ENCODE results near the gene ASCL1. TPM values are rescaled to one million over a fixed set of nuclear protein-coding genes. Genes with fewer than 3 reads are reported as not detected.

ASCL1 gene
- total and polyA plus RNA-seq, 2 of the 13 experiments (the other 11 are each of a cell fraction or from before 2014, with no cell fraction given), result not detected

DNA sequence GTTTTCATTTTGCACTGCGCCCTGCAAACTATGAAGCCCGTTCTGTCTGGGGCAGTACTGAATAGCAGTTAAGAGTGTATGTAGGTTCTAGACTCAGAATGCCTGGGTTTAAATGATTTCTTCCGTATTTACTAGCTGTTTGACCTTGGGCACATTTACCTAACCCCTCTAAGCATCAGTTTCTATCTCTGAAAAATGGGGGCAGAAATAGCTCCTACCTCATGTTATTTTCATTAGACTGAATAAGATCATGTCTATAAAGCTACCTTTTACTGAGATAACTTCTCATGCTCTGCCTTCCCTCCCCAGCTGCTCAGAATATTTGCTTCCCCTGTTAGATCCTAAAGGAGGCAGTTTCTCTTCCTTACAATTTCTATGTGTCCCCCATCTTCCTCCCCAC is 46.2 kb upstream of the ASCL1 start:
- no peak for FAIRE-seq
- POLR2A ChIA-PET, result interaction anchor here (1.1 to 3.4 kb wide), 3 partner anchors 9 to 26 kb away, joined by 3 to 22 read pairs (median 5); no protein-coding TSS in a partner anchor
- in situ Hi-C loops (cut with HindIII; ENCODE audit: extremely low pct_ligation_motif_present, low pct_unique_long_range_greater_than_20kb), result no loop called here

More for the DNA sequence above, 46.2 kb upstream of the ASCL1 start:
- DNase-seq (ENCODE audit: low spot score) (no peak), ATAC-seq (no peak)
- BruUV-seq (replicated peaks), result no TSS peak
- WGBS (ENCODE audit: low lambda C conversion rate), result 80% methylated on average over 3 of the region's 3 CpGs
- no peaks in the 10 kb centered on the region for H3K27me3 ChIP-seq (ENCODE audit: control insufficient read depth in 1 of 2, insufficient read depth in 2 of 2, low read length in 2 of 2)
- no peak overlapping the region; the same call in 1 of the 2 replicates for H3K9ac ChIP-seq (ENCODE audit: insufficient read depth, low read depth, low read length)
- H3K27ac ChIP-seq (ENCODE audit: extremely low read length, insufficient read depth, low read length), result peak overlapping the region; percentile 24
- no peak overlapping the region for H2AFZ ChIP-seq (ENCODE audit: low read length)
- no peak overlapping the region for H3K4me3 ChIP-seq (replicated peaks in 1 of 3; ENCODE audit: insufficient read depth in 1 of 3, low read depth in 2 of 3, low read length in 3 of 3)
- H3K4me2 ChIP-seq (ENCODE audit: low read depth, low read length), result peak overlapping the region; percentile 44; the same call in 1 of the 2 replicates
- peaks cover 10 to 16% of the 10 kb centered on the region in 2 experiments for H3K36me3 ChIP-seq (replicated peaks in 1 of 2; ENCODE audit: control insufficient read depth in 1 of 2, insufficient read depth in 2 of 2, low read length in 2 of 2)
- TF ChIP-seq MIXL1 (CRISPR knock-in tag; IDR thresholded peaks at IDR 0.05) (no peak), RBFOX2 (IDR thresholded peaks at IDR 0.05; ENCODE audit: low read depth, low read length) (peak; percentile 57), MED13 (CRISPR knock-in tag; IDR thresholded peaks at IDR 0.05) (no peak), AGO2 (optimal IDR thresholded peaks at IDR 0.05; ENCODE audit: low read depth, low read length) (peak; percentile 36), RFX1 (IDR thresholded peaks at IDR 0.05) (no peak), POGZ (CRISPR knock-in tag; IDR thresholded peaks at IDR 0.05) (no peak), ZNF629 (CRISPR knock-in tag; conservative IDR thresholded peaks at IDR 0.05) (peak; percentile 51; the same call in 1 of the 2 replicates)
- TF ChIP-seq, protein P1, sequence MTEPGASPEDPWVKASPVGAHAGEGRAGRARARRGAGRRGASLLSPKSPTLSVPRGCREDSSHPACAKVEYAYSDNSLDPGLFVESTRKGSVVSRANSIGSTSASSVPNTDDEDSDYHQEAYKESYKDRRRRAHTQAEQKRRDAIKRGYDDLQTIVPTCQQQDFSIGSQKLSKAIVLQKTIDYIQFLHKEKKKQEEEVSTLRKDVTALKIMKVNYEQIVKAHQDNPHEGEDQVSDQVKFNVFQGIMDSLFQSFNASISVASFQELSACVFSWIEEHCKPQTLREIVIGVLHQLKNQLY (CRISPR knock-in tag; IDR thresholded peaks at IDR 0.05), result no peak
- TF ChIP-seq, protein P2, sequence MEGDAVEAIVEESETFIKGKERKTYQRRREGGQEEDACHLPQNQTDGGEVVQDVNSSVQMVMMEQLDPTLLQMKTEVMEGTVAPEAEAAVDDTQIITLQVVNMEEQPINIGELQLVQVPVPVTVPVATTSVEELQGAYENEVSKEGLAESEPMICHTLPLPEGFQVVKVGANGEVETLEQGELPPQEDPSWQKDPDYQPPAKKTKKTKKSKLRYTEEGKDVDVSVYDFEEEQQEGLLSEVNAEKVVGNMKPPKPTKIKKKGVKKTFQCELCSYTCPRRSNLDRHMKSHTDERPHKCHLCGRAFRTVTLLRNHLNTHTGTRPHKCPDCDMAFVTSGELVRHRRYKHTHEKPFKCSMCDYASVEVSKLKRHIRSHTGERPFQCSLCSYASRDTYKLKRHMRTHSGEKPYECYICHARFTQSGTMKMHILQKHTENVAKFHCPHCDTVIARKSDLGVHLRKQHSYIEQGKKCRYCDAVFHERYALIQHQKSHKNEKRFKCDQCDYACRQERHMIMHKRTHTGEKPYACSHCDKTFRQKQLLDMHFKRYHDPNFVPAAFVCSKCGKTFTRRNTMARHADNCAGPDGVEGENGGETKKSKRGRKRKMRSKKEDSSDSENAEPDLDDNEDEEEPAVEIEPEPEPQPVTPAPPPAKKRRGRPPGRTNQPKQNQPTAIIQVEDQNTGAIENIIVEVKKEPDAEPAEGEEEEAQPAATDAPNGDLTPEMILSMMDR (CRISPR knock-in tag; IDR thresholded peaks at IDR 0.05), result no peak
- TF ChIP-seq, protein P3, sequence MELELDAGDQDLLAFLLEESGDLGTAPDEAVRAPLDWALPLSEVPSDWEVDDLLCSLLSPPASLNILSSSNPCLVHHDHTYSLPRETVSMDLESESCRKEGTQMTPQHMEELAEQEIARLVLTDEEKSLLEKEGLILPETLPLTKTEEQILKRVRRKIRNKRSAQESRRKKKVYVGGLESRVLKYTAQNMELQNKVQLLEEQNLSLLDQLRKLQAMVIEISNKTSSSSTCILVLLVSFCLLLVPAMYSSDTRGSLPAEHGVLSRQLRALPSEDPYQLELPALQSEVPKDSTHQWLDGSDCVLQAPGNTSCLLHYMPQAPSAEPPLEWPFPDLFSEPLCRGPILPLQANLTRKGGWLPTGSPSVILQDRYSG (CRISPR knock-in tag; IDR thresholded peaks at IDR 0.05), result no peak
- H4K20me1 ChIP-seq (ENCODE audit: insufficient read depth, low read length), result no peaks in the 10 kb centered on the region
- H3K9me3 ChIP-seq (ENCODE audit: low read length), result no peaks in the 10 kb centered on the region
- intact Hi-C loops (cut with micrococcal nuclease; ENCODE audit: unreplicated experiment), result no loop called here
- peaks cover 95% of the 10 kb centered on the region for H3K79me2 ChIP-seq (ENCODE audit: insufficient read depth, low read length)
- CTCF ChIA-PET (ENCODE audit: low intra/inter-chr PET ratio, low total read pairs), result no interaction called here
- peaks cover 87% of the 10 kb centered on the region for H3K4me1 ChIP-seq (ENCODE audit: insufficient read depth, low read length)

Measured in HepG2 (cell line).